HG03457 (cell line): ENCODE measurements around the gene EIPR1.

Experiments used
- ATAC-seq: cut with Tn5 transposase; IDR thresholded peaks from one replicate; pipeline ENCODE4 v1.9.1; 2021; ENCODE audit warnings: moderate number of reproducible peaks; ENCODE audit not compliant: unreplicated experiment

EIPR1 gene

GRCh38 chr2:3141696-3142095, 235.9 kb downstream of the EIPR1 start:
- ATAC-seq: no peak

DNA sequence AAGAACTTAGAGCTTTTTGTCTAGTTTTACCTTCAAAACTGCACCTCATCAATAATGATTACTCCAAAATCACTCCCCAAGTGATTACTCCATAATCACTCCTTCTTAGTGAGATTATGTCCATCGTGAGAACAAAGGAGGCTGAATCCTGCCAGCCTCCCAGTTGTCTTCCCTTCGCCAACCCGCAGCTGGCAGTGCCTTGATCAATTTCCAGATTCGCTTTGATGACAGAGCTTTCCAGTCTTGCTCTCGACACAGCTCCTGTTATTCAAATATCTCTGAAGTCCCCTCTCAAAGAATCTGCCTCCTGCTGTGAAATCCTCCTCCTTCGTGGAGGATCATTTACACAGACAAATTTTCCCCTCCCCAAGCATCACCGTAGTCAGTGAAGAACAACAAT, 237.7 kb downstream of the EIPR1 start:
- ATAC-seq: no peak
